Measurements from ENCODE around the gene MYH10.

Gene MYH10

DNA sequence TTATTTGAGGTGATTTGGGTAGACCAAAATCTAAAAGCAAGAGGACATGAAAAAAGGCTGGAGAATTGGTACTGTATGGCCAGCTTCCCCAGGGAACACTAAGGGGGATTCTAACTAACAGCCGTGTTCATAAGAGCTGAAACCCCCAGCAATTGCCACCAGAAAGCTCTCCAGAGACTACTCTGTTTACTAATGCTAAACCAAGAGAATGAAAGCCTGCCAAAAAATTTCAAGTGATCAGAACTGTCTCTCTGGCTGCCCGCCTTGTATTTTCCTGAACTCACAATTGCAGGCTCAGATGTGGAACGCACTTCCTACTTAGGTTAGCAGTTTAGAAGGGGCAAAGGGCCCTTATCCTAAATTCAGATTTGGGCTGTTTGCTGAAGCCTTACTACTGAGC is 24.1 kb downstream of the MYH10 start:
- H3K14ac ChIP-seq (ENCODE audit: low read length) = no peak overlapping the region
- H4K8ac ChIP-seq (ENCODE audit: low read depth, low read length) = no peak overlapping the region
- H3K4me3 ChIP-seq (ENCODE audit: low read length in 2 of 2) = no peak overlapping the region
- no peak overlapping the region for H3K4me2 ChIP-seq (ENCODE audit: insufficient read depth, low read length, poor library complexity, severe bottlenecking)
- H3K23ac ChIP-seq (ENCODE audit: low read depth, low read length, poor library complexity) = no peak overlapping the region
- H3K9me3 ChIP-seq (replicated peaks in 1 of 2; ENCODE audit: control insufficient read depth in 2 of 2, insufficient read depth in 1 of 2, low read depth in 1 of 2, low read length in 2 of 2) = peaks cover 3 to 29% of the 10 kb centered on the region in 2 donors
- H3K27ac ChIP-seq (replicated peaks; ENCODE audit: low read length) = no peak overlapping the region
- H3K36me3 ChIP-seq (replicated peaks in 1 of 2; ENCODE audit: control insufficient read depth in 2 of 2, insufficient read depth in 2 of 2, low read length in 2 of 2) = peaks cover 9 to 85% of the 10 kb centered on the region in 2 donors
- no CpG with 5 or more reads among the region's 3 CpGs for WGBS, 2 donors (ENCODE audit: extremely low coverage in 2 of 2, insufficient read length in 2 of 2, insufficient replicate concordance in 1 of 2)
- H2BK120ac ChIP-seq (ENCODE audit: low read depth, low read length) = no peak overlapping the region
- H2BK12ac ChIP-seq (ENCODE audit: low read length) = no peak overlapping the region
- no peak overlapping the region for H2BK15ac ChIP-seq (ENCODE audit: low read length)
- no peak overlapping the region for H3K4ac ChIP-seq (ENCODE audit: low read length)
- H4K91ac ChIP-seq (ENCODE audit: low read depth, low read length, poor library complexity) = no peak overlapping the region
- DNase-seq (ENCODE audit: low spot score) = no peak
- H3K79me1 ChIP-seq (ENCODE audit: low read depth, low read length) = peaks cover 5% of the 10 kb centered on the region
- H2AFZ ChIP-seq (ENCODE audit: low read length) = no peak overlapping the region
- H3K18ac ChIP-seq (ENCODE audit: low read length) = no peak overlapping the region
- no peak overlapping the region for H3K9ac ChIP-seq (ENCODE audit: low read depth, low read length, poor library complexity)
- no peak overlapping the region for H2BK5ac ChIP-seq (ENCODE audit: low read length)
- no peaks in the 10 kb centered on the region for H3K27me3 ChIP-seq (ENCODE audit: control insufficient read depth in 3 of 3, insufficient read depth in 3 of 3, low read depth in 1 of 3, low read length in 3 of 3)
- H2AK5ac ChIP-seq (ENCODE audit: low read depth, low read length) = no peak overlapping the region
- peaks cover 0 to 7% of the 10 kb centered on the region in 2 donors for H3K4me1 ChIP-seq (ENCODE audit: control insufficient read depth in 2 of 2, insufficient read depth in 1 of 2, low read depth in 1 of 2, low read length in 2 of 2)

DNA sequence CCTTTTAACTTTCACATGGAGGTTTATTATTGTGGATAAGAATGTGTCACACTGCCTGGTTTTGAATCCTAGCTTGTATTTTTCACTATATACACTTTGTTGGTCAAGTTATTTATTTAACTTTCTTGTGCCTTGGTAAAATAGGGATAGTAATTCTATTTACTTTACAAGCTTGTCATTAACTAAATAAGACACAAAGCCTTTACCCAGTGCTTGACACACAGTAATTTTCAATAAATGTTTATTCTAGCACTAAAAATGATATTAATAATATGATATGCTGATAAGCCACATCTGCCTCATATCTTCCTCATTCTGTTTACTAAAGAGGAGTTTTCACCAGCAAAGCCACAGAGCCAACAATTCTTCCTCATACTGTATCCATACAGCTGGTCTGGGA is 27.8 kb downstream of the MYH10 start:
- Histone ChIP-seq H3K4me1 (ENCODE audit: control insufficient read depth in 2 of 2, insufficient read depth in 1 of 2, low read depth in 1 of 2, low read length in 2 of 2) (peaks cover 0 to 2% of the 10 kb centered on the region in 2 donors), H3K27me3 (ENCODE audit: control insufficient read depth in 3 of 3, insufficient read depth in 3 of 3, low read depth in 1 of 3, low read length in 3 of 3) (no peaks in the 10 kb centered on the region), H3K27ac (replicated peaks; ENCODE audit: low read length) (no peak overlapping the region)

DNA sequence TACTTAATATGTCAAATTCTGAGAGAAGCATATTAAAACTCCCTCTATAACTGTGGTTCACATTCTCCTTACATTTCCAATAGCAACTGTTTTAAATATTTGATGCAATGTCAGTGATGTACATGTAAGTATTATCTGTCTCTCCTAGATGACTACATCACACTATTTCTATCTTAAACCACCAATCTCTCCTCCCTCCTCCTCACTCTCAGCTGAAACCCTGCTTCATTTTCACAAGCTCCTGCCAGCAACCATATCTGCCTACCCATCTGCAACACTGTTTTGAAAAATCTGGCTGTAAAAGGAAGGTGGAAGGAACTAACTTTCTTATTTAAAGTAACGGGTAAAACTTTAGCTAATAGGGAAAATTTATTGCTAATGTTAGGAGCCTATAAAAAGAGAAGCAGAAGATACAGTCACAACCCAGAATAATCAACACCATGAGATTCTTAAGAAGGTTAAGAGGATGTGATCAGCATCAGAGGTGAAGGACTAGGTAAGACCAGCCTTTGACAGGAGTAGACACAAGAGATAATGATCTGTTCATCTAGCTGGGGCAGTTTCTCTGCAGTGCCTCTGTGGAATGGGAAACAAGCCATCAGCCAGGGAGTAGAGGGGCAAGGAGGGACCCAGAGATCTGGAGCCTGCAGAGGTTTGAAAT is 31.0 kb downstream of the MYH10 start:
- H4K91ac ChIP-seq (ENCODE audit: low read depth, low read length, poor library complexity) = no peak overlapping the region
- H2AFZ ChIP-seq (ENCODE audit: low read length) = no peak overlapping the region
- no peaks in the 10 kb centered on the region for H3K27me3 ChIP-seq (ENCODE audit: control insufficient read depth in 3 of 3, insufficient read depth in 3 of 3, low read depth in 1 of 3, low read length in 3 of 3)
- H2AK5ac ChIP-seq (ENCODE audit: low read depth, low read length) = no peak overlapping the region
- no CpG with 5 or more reads among the region's 1 CpG for WGBS, 2 donors (ENCODE audit: extremely low coverage in 2 of 2, insufficient read length in 2 of 2, insufficient replicate concordance in 1 of 2)
- H3K4me3 ChIP-seq (ENCODE audit: low read length in 2 of 2) = no peak overlapping the region
- no peak overlapping the region for H3K27ac ChIP-seq (replicated peaks; ENCODE audit: low read length)
- H2BK120ac ChIP-seq (ENCODE audit: low read depth, low read length) = no peak overlapping the region
- no peak overlapping the region for H2BK15ac ChIP-seq (ENCODE audit: low read length)
- H3K4ac ChIP-seq (ENCODE audit: low read length) = no peak overlapping the region
- peaks cover 9 to 94% of the 10 kb centered on the region in 2 donors for H3K36me3 ChIP-seq (replicated peaks in 1 of 2; ENCODE audit: control insufficient read depth in 2 of 2, insufficient read depth in 2 of 2, low read length in 2 of 2)
- no peak overlapping the region for H2BK5ac ChIP-seq (ENCODE audit: low read length)
- DNase-seq (ENCODE audit: low spot score) = no peak
- no peak overlapping the region for H3K14ac ChIP-seq (ENCODE audit: low read length)
- H3K4me2 ChIP-seq (ENCODE audit: insufficient read depth, low read length, poor library complexity, severe bottlenecking) = no peak overlapping the region
- no peak overlapping the region for H3K9ac ChIP-seq (ENCODE audit: low read depth, low read length, poor library complexity)
- H4K8ac ChIP-seq (ENCODE audit: low read depth, low read length) = no peak overlapping the region
- no peaks in the 10 kb centered on the region for H3K4me1 ChIP-seq (ENCODE audit: control insufficient read depth in 2 of 2, insufficient read depth in 1 of 2, low read depth in 1 of 2, low read length in 2 of 2)
- peaks cover 5% of the 10 kb centered on the region for H3K79me1 ChIP-seq (ENCODE audit: low read depth, low read length)
- H2BK12ac ChIP-seq (ENCODE audit: low read length) = no peak overlapping the region
- H3K18ac ChIP-seq (ENCODE audit: low read length) = no peak overlapping the region
- no peak overlapping the region for H3K23ac ChIP-seq (ENCODE audit: low read depth, low read length, poor library complexity)
- peaks cover 0 to 17% of the 10 kb centered on the region in 2 donors for H3K9me3 ChIP-seq (replicated peaks in 1 of 2; ENCODE audit: control insufficient read depth in 2 of 2, insufficient read depth in 1 of 2, low read depth in 1 of 2, low read length in 2 of 2)

More for the DNA sequence above, 27.8 kb downstream of the MYH10 start:
- Histone ChIP-seq H2BK15ac (ENCODE audit: low read length) (no peak overlapping the region), H3K18ac (ENCODE audit: low read length) (no peak overlapping the region), H4K91ac (ENCODE audit: low read depth, low read length, poor library complexity) (no peak overlapping the region), H3K9me3 (replicated peaks in 1 of 2; ENCODE audit: control insufficient read depth in 2 of 2, insufficient read depth in 1 of 2, low read depth in 1 of 2, low read length in 2 of 2) (peaks cover 0 to 18% of the 10 kb centered on the region in 2 donors), H2BK120ac (ENCODE audit: low read depth, low read length) (no peak overlapping the region), H2AFZ (ENCODE audit: low read length) (no peak overlapping the region), H2BK12ac (ENCODE audit: low read length) (no peak overlapping the region), H3K4me3 (ENCODE audit: low read length in 2 of 2) (no peak overlapping the region), H3K23ac (ENCODE audit: low read depth, low read length, poor library complexity) (no peak overlapping the region), H2BK5ac (ENCODE audit: low read length) (no peak overlapping the region), H3K36me3 (replicated peaks in 1 of 2; ENCODE audit: control insufficient read depth in 2 of 2, insufficient read depth in 2 of 2, low read length in 2 of 2) (peaks cover 9 to 89% of the 10 kb centered on the region in 2 donors), H2AK5ac (ENCODE audit: low read depth, low read length) (no peak overlapping the region), H3K14ac (ENCODE audit: low read length) (no peak overlapping the region), H3K4me2 (ENCODE audit: insufficient read depth, low read length, poor library complexity, severe bottlenecking) (no peak overlapping the region), H3K4ac (ENCODE audit: low read length) (no peak overlapping the region), H3K9ac (ENCODE audit: low read depth, low read length, poor library complexity) (no peak overlapping the region), H3K79me1 (ENCODE audit: low read depth, low read length) (peaks cover 5% of the 10 kb centered on the region), H4K8ac (ENCODE audit: low read depth, low read length) (no peak overlapping the region)
- no peak for DNase-seq (ENCODE audit: low spot score)

DNA sequence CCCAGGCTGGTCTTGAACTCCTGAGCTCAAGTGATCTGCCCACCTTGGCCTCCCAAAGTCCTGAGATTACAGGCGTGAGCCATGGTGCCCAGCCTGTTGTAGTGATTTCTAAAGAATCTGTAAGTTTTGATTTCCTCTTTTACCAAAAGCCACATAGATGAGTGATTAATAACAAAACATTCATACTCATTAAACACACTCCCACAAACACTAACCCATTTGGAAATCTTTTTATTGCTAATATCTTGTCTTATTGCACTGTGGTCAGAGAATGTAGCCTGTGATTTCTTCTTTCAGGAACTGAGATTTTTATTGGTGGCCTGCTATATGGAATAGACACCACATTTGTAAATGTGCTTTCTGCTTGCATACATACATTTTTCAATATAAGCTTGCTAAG is 31.6 kb downstream of the MYH10 start:
- Histone ChIP-seq H3K14ac (ENCODE audit: low read length) (no peak overlapping the region), H2AK5ac (ENCODE audit: low read depth, low read length) (no peak overlapping the region), H3K4me1 (ENCODE audit: control insufficient read depth in 2 of 2, insufficient read depth in 1 of 2, low read depth in 1 of 2, low read length in 2 of 2) (no peaks in the 10 kb centered on the region), H4K8ac (ENCODE audit: low read depth, low read length) (no peak overlapping the region), H2BK12ac (ENCODE audit: low read length) (no peak overlapping the region), H3K79me1 (ENCODE audit: low read depth, low read length) (peaks cover 5% of the 10 kb centered on the region), H3K4me3 (ENCODE audit: low read length in 2 of 2) (no peak overlapping the region), H2BK5ac (ENCODE audit: low read length) (no peak overlapping the region), H3K4ac (ENCODE audit: low read length) (no peak overlapping the region), H3K9me3 (replicated peaks in 1 of 2; ENCODE audit: control insufficient read depth in 2 of 2, insufficient read depth in 1 of 2, low read depth in 1 of 2, low read length in 2 of 2) (peaks cover 0 to 19% of the 10 kb centered on the region in 2 donors), H3K36me3 (replicated peaks in 1 of 2; ENCODE audit: control insufficient read depth in 2 of 2, insufficient read depth in 2 of 2, low read length in 2 of 2) (peaks cover 9 to 94% of the 10 kb centered on the region in 2 donors), H3K18ac (ENCODE audit: low read length) (no peak overlapping the region), H3K23ac (ENCODE audit: low read depth, low read length, poor library complexity) (no peak overlapping the region), H2AFZ (ENCODE audit: low read length) (no peak overlapping the region), H3K9ac (ENCODE audit: low read depth, low read length, poor library complexity) (no peak overlapping the region), H3K27ac (replicated peaks; ENCODE audit: low read length) (no peak overlapping the region), H2BK120ac (ENCODE audit: low read depth, low read length) (no peak overlapping the region), H3K4me2 (ENCODE audit: insufficient read depth, low read length, poor library complexity, severe bottlenecking) (no peak overlapping the region), H4K91ac (ENCODE audit: low read depth, low read length, poor library complexity) (no peak overlapping the region), H3K27me3 (ENCODE audit: control insufficient read depth in 3 of 3, insufficient read depth in 3 of 3, low read depth in 1 of 3, low read length in 3 of 3) (no peaks in the 10 kb centered on the region), H2BK15ac (ENCODE audit: low read length) (no peak overlapping the region)
- no peak for DNase-seq (ENCODE audit: low spot score)
- no CpG with 5 or more reads among the region's 1 CpG for WGBS, 2 donors (ENCODE audit: extremely low coverage in 2 of 2, insufficient read length in 2 of 2, insufficient replicate concordance in 1 of 2)
